ENCODE data around the gene DOC2B. TPM values are rescaled to one million over a fixed set of nuclear protein-coding genes. Genes with fewer than 3 reads are reported as not detected.

The DOC2B gene
- polyA plus RNA-seq, 1 donor (not counting 4 experiments of a cell fraction or from before 2014, with no cell fraction given) = not detected

DNA sequence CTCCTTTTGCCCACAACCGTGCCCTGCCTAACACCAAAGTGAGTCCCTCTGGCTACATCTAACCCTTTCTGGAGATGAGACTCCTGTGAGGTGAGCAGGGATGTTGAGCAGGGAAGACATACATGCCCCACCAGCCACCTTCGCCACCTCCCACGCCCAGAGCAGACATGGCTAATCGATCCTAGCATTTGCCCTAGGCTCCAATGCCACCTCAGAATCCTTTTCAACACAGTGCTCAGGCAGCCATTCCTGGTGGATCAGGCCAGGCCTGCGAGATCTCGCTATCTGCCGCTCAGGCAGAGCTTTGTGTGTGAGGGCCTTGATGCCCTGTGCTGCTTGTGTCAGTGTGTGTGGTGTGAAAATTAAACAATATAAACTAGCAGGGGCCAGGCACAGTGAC, 23.1 kb downstream of the DOC2B start:
- no peak overlapping the region for H2AFZ ChIP-seq (ENCODE audit: control insufficient read depth, low read length)
- H3K4me1 ChIP-seq (ENCODE audit: control insufficient read depth, extremely low read depth, insufficient read depth, low read length) = no peaks in the 10 kb centered on the region
- no peaks in the 10 kb centered on the region for H4K20me1 ChIP-seq (ENCODE audit: control insufficient read depth, extremely low read depth, insufficient read depth, low read length)
- H3K9me1 ChIP-seq (ENCODE audit: control insufficient read depth, extremely low read depth, insufficient read depth, low read length) = no peaks in the 10 kb centered on the region
- DNase-seq (ENCODE audit: low read depth, low spot score) = no peak
- no peak overlapping the region for H3K4me3 ChIP-seq (ENCODE audit: control insufficient read depth in 2 of 3, extremely low read depth in 1 of 3, insufficient read depth in 2 of 3, low read depth in 1 of 3, low read length in 3 of 3)
- no peak for TF ChIP-seq EZH2 (IDR thresholded peaks at IDR 0.05; ENCODE audit: low read length)
- TF ChIP-seq, protein P1, sequence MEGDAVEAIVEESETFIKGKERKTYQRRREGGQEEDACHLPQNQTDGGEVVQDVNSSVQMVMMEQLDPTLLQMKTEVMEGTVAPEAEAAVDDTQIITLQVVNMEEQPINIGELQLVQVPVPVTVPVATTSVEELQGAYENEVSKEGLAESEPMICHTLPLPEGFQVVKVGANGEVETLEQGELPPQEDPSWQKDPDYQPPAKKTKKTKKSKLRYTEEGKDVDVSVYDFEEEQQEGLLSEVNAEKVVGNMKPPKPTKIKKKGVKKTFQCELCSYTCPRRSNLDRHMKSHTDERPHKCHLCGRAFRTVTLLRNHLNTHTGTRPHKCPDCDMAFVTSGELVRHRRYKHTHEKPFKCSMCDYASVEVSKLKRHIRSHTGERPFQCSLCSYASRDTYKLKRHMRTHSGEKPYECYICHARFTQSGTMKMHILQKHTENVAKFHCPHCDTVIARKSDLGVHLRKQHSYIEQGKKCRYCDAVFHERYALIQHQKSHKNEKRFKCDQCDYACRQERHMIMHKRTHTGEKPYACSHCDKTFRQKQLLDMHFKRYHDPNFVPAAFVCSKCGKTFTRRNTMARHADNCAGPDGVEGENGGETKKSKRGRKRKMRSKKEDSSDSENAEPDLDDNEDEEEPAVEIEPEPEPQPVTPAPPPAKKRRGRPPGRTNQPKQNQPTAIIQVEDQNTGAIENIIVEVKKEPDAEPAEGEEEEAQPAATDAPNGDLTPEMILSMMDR (optimal IDR thresholded peaks at IDR 0.05 in 1 of 3, IDR thresholded peaks at IDR 0.05 in 1 of 3, conservative IDR thresholded peaks at IDR 0.05 in 1 of 3; ENCODE audit: extremely low read depth in 1 of 3, insufficient read depth in 2 of 3, low read length in 3 of 3) = no peak
- FAIRE-seq = no peak
- H3K9ac ChIP-seq (ENCODE audit: control insufficient read depth, extremely low read depth, insufficient read depth, low read length) = no peak overlapping the region
- dilution Hi-C loops (cut with MboI; ENCODE audit: extremely low pct_ligation_motif_present, low sequenced_read_pairs) = no loop called here
- H3K36me3 ChIP-seq (ENCODE audit: control insufficient read depth in 2 of 2, extremely low read depth in 1 of 2, insufficient read depth in 2 of 2, low read length in 2 of 2) = no peaks in the 10 kb centered on the region
- peaks cover 3% of the 10 kb centered on the region for H3K27me3 ChIP-seq (ENCODE audit: control insufficient read depth, extremely low read depth, insufficient read depth, low read length)
- H3K4me2 ChIP-seq (ENCODE audit: control insufficient read depth, extremely low read depth, insufficient read depth, low read depth, low read length) = no peak overlapping the region
- no peak overlapping the region for H3K27ac ChIP-seq (ENCODE audit: control insufficient read depth, insufficient read depth, low read length)
- no peaks in the 10 kb centered on the region for H3K79me2 ChIP-seq (ENCODE audit: control insufficient read depth, insufficient read depth, low read length)
- no peaks in the 10 kb centered on the region for H3K9me3 ChIP-seq (ENCODE audit: control insufficient read depth, low read depth, low read length)

DNA sequence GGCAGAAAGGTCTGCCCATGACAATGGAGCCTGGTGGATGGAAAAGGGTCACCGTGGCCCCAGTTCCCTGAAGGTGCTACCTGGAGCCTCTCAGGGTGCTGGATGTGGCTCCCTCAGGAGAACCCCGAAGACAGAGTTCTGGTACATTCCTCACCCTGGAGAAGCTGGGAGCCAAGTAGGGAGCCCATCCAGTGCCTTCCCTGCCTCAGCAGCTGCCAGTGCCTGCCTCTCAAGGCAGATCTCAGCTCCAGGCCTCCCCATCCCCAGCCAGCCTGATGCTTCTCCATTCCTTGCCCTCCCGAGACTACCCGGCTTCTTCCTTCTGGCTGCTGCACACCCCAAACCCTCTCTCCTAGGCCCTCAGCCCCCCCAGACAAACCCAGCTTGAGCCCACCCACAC, 23.5 kb downstream of the DOC2B start:
- no peak overlapping the region for H3K27ac ChIP-seq (ENCODE audit: control insufficient read depth, insufficient read depth, low read length)
- dilution Hi-C loops (cut with MboI; ENCODE audit: extremely low pct_ligation_motif_present, low sequenced_read_pairs) = no loop called here
- no peak for DNase-seq (ENCODE audit: low read depth, low spot score)
- H3K4me1 ChIP-seq (ENCODE audit: control insufficient read depth, extremely low read depth, insufficient read depth, low read length) = no peaks in the 10 kb centered on the region
- no peak overlapping the region for H3K9ac ChIP-seq (ENCODE audit: control insufficient read depth, extremely low read depth, insufficient read depth, low read length)
- no peaks in the 10 kb centered on the region for H4K20me1 ChIP-seq (ENCODE audit: control insufficient read depth, extremely low read depth, insufficient read depth, low read length)
- H3K9me1 ChIP-seq (ENCODE audit: control insufficient read depth, extremely low read depth, insufficient read depth, low read length) = no peaks in the 10 kb centered on the region
- no peak overlapping the region for H3K4me3 ChIP-seq (ENCODE audit: control insufficient read depth in 2 of 3, extremely low read depth in 1 of 3, insufficient read depth in 2 of 3, low read depth in 1 of 3, low read length in 3 of 3)
- no peak for FAIRE-seq
- no peaks in the 10 kb centered on the region for H3K9me3 ChIP-seq (ENCODE audit: control insufficient read depth, low read depth, low read length)
- no peak overlapping the region for H3K4me2 ChIP-seq (ENCODE audit: control insufficient read depth, extremely low read depth, insufficient read depth, low read depth, low read length)
- H2AFZ ChIP-seq (ENCODE audit: control insufficient read depth, low read length) = no peak overlapping the region
- no peaks in the 10 kb centered on the region for H3K27me3 ChIP-seq (ENCODE audit: control insufficient read depth, extremely low read depth, insufficient read depth, low read length)
- TF ChIP-seq, protein P1 (optimal IDR thresholded peaks at IDR 0.05 in 1 of 3, IDR thresholded peaks at IDR 0.05 in 1 of 3, conservative IDR thresholded peaks at IDR 0.05 in 1 of 3; ENCODE audit: extremely low read depth in 1 of 3, insufficient read depth in 2 of 3, low read length in 3 of 3) = no peak
- TF ChIP-seq EZH2 (IDR thresholded peaks at IDR 0.05; ENCODE audit: low read length) = no peak
- no peaks in the 10 kb centered on the region for H3K79me2 ChIP-seq (ENCODE audit: control insufficient read depth, insufficient read depth, low read length)
- H3K36me3 ChIP-seq (ENCODE audit: control insufficient read depth in 2 of 2, extremely low read depth in 1 of 2, insufficient read depth in 2 of 2, low read length in 2 of 2) = no peaks in the 10 kb centered on the region
